Activated T-cell treated with anti-CD3 and anti-CD28 coated beads, Interleukin-2, amount 50 U/mL, for 24 hours (primary cell): Measurements from ENCODE around the gene RUFY2.
"Not testable (repeated sequence)": the region's sequence is repeated elsewhere in the genome, so short reads cannot be mapped to it uniquely, and the experiment has no call there.

Experiments used
- DNase-seq: peaks from one replicate; pipeline ENCODE4 v3.0.0-alpha.2; 2020
- H3K27ac Mint-ChIP-seq: 2 replicates; pipeline ENCODE4 v1.8.0; 2020; ENCODE audit warnings: mild to moderate bottlenecking, mixed read lengths
- H3K27me3 Mint-ChIP-seq: 2 replicates; pipeline ENCODE4 v1.8.0; 2020; ENCODE audit warnings: mixed read lengths
- H3K36me3 Mint-ChIP-seq: 2 replicates; pipeline ENCODE4 v1.8.0; 2020; ENCODE audit warnings: low read depth, mixed read lengths
- H3K4me1 Mint-ChIP-seq: 2 replicates; pipeline ENCODE4 v1.8.0; 2020; ENCODE audit warnings: low read depth, mixed read lengths
- H3K4me3 Mint-ChIP-seq: 2 replicates; pipeline ENCODE4 v1.8.0; 2020; ENCODE audit warnings: mild to moderate bottlenecking, moderate library complexity, mixed read lengths
- H3K9me3 Mint-ChIP-seq: 2 replicates; pipeline ENCODE4 v1.8.0; 2020; ENCODE audit warnings: mixed read lengths

RUFY2 gene

GRCh38 chr10:68340358-68341080, 66.6 kb downstream of the RUFY2 start:
- DNase-seq = no peak
- H3K27me3 Mint-ChIP-seq = no peaks in the 10 kb centered on the region
- no peaks in the 10 kb centered on the region for H3K9me3 Mint-ChIP-seq
- peaks cover 95% of the 10 kb centered on the region for H3K36me3 Mint-ChIP-seq
- peak overlapping the region; percentile 72 for H3K27ac Mint-ChIP-seq
- H3K4me3 Mint-ChIP-seq = no peak overlapping the region
- H3K4me1 Mint-ChIP-seq = peaks cover 57% of the 10 kb centered on the region

GRCh38 chr10:68336754-68337351, 70.2 kb downstream of the RUFY2 start:
- no peaks in the 10 kb centered on the region for H3K9me3 Mint-ChIP-seq
- H3K4me1 Mint-ChIP-seq = peaks cover 56% of the 10 kb centered on the region

GRCh38 chr10:68334672-68335467, 72.2 kb downstream of the RUFY2 start:
- Mint-ChIP-seq H3K36me3 (peaks cover 85% of the 10 kb centered on the region), H3K4me1 (peaks cover 63% of the 10 kb centered on the region), H3K9me3 (peaks cover 2% of the 10 kb centered on the region), H3K27me3 (no peaks in the 10 kb centered on the region), H3K27ac (peak overlapping the region; percentile 100), H3K4me3 (peak overlapping the region; percentile 100)
- no peak for DNase-seq

More at GRCh38 chr10:68336754-68337351, 70.2 kb downstream of the RUFY2 start:
- Mint-ChIP-seq H3K4me3 (peak overlapping the region; percentile 100), H3K27ac (peak overlapping the region; percentile 88), H3K27me3 (no peaks in the 10 kb centered on the region), H3K36me3 (peaks cover 97% of the 10 kb centered on the region)
- DNase-seq = no peak

GRCh38 chr10:68333440-68334431, 73.3 kb downstream of the RUFY2 start:
- peak overlapping the region; percentile 100 for H3K4me3 Mint-ChIP-seq
- H3K9me3 Mint-ChIP-seq = peaks cover 2% of the 10 kb centered on the region
- peaks cover 74% of the 10 kb centered on the region for H3K36me3 Mint-ChIP-seq
- DNase-seq = no peak
- H3K27ac Mint-ChIP-seq = peak overlapping the region; percentile 100
- no peaks in the 10 kb centered on the region for H3K27me3 Mint-ChIP-seq
- peaks cover 62% of the 10 kb centered on the region for H3K4me1 Mint-ChIP-seq

GRCh38 chr10:68333058-68333395, 74.0 kb downstream of the RUFY2 start:
- no peak for DNase-seq
- H3K36me3 Mint-ChIP-seq = peaks cover 67% of the 10 kb centered on the region

GRCh38 chr10:68332259-68333057, 74.6 kb downstream of the RUFY2 start, which contains the start of gene PBLD:
Gene PBLD (minus strand): TSS chr10:68332928. CDS start chr10:68306844, 26,084 bp downstream.
- peak; percentile 84 for DNase-seq
- Mint-ChIP-seq H3K27ac (peak within 1 kb of the TSS; percentile 100), H3K9me3 (peaks cover 2% of the 10 kb centered on the region), H3K4me3 (peak within 1 kb of the TSS; percentile 100), H3K27me3 (no peaks in the 10 kb centered on the region), H3K36me3 (peaks cover 61% of the 10 kb centered on the region), H3K4me1 (peaks cover 58% of the 10 kb centered on the region)

More at GRCh38 chr10:68333058-68333395, 74.0 kb downstream of the RUFY2 start:
- peaks cover 2% of the 10 kb centered on the region for H3K9me3 Mint-ChIP-seq
- peak overlapping the region; percentile 100 for H3K4me3 Mint-ChIP-seq
- peak overlapping the region; percentile 100 for H3K27ac Mint-ChIP-seq
- H3K27me3 Mint-ChIP-seq = no peaks in the 10 kb centered on the region
- peaks cover 62% of the 10 kb centered on the region for H3K4me1 Mint-ChIP-seq

GRCh38 chr10:68331455-68332258, 75.4 kb downstream of the RUFY2 start, which contains the start of gene HNRNPH3:
Gene HNRNPH3 (plus strand): TSS chr10:68332064. CDS start chr10:68337222, 5,158 bp downstream.
- H3K4me1 Mint-ChIP-seq = peaks cover 51% of the 10 kb centered on the region
- peak; percentile 98 for DNase-seq

GRCh38 chr10:68330852-68331454, 76.1 kb downstream of the RUFY2 start:
- peak overlapping the region; percentile 100 for H3K4me3 Mint-ChIP-seq
- peak overlapping the region; percentile 100 for H3K27ac Mint-ChIP-seq
- peak; percentile 60 for DNase-seq
- peaks cover 45% of the 10 kb centered on the region for H3K4me1 Mint-ChIP-seq
- H3K9me3 Mint-ChIP-seq = peaks cover 2% of the 10 kb centered on the region
- H3K27me3 Mint-ChIP-seq = no peaks in the 10 kb centered on the region
- peaks cover 47% of the 10 kb centered on the region for H3K36me3 Mint-ChIP-seq

More at GRCh38 chr10:68331455-68332258, 75.4 kb downstream of the RUFY2 start, which contains the start of gene HNRNPH3:
- peaks cover 2% of the 10 kb centered on the region for H3K9me3 Mint-ChIP-seq
- H3K27me3 Mint-ChIP-seq = no peaks in the 10 kb centered on the region
- H3K36me3 Mint-ChIP-seq = peaks cover 53% of the 10 kb centered on the region
- H3K4me3 Mint-ChIP-seq = peak within 1 kb of the TSS; percentile 100
- H3K27ac Mint-ChIP-seq = peak within 1 kb of the TSS; percentile 100

GRCh38 chr10:68329506-68329861, 77.6 kb downstream of the RUFY2 start:
- Mint-ChIP-seq H3K27ac (no peak overlapping the region), H3K36me3 (peaks cover 32% of the 10 kb centered on the region), H3K4me1 (peaks cover 34% of the 10 kb centered on the region), H3K9me3 (peaks cover 2% of the 10 kb centered on the region), H3K27me3 (no peaks in the 10 kb centered on the region), H3K4me3 (no peak overlapping the region)
- DNase-seq = no peak

- Mint-ChIP-seq H3K27me3 (no peaks in the 10 kb centered on the region), H3K4me3 (peak overlapping the region; percentile 2), H3K4me1 (peaks cover 33% of the 10 kb centered on the region), H3K9me3 (peaks cover 2% of the 10 kb centered on the region), H3K36me3 (peaks cover 19% of the 10 kb centered on the region), H3K27ac (peak overlapping the region; percentile 79)
- DNase-seq = no peak
Measured at GRCh38 chr10:68327889-68328786, 78.9 kb downstream of the RUFY2 start.

GRCh38 chr10:68324396-68324795, 82.7 kb downstream of the RUFY2 start:
- H3K27ac Mint-ChIP-seq, H3K36me3 Mint-ChIP-seq, H3K4me1 Mint-ChIP-seq, H3K4me3 Mint-ChIP-seq, H3K9me3 Mint-ChIP-seq, H3K27me3 Mint-ChIP-seq, DNase-seq: not testable (repeated sequence)
